Measurements from ENCODE around the gene PERCC1.

GRCh38 chr16:1459967-1460366 is 29.1 kb downstream of the PERCC1 start:
- TF ChIP-seq CTCF (IDR thresholded peaks at IDR 0.05) (no peak), POLR2A (IDR thresholded peaks at IDR 0.05) (no peak)

Measured in testis (tissue), 2 donors.